H4 (cell line): ENCODE measurements around the gene PPP1R7. TPM values are rescaled to one million over a fixed set of nuclear protein-coding genes. Genes with fewer than 3 reads are reported as not detected.
"Not testable (repeated sequence)": the region's sequence is repeated elsewhere in the genome, so short reads cannot be mapped to it uniquely, and the experiment has no call there.

ENCODE experiments used
- DNase-seq: peaks from one replicate; pipeline ENCODE4 v3.0.0-alpha.2; 2015; ENCODE audit warnings: low spot score
- total RNA-seq: library from RNA; depleted of rRNA; stranded (reverse); fragments of >200 nt; shearing (Covaris generic); gene quantifications from 2 replicates; pipeline ENCODE4 v1.2.3, GENCODE V29; 2014

Gene PPP1R7
- total RNA-seq, 1 experiment from 2014 or later, result 103 TPM

- no peak for DNase-seq
Observed at GRCh38 chr2:241193271-241193670, 43.0 kb downstream of the PPP1R7 start.

GRCh38 chr2:241194811-241195210, 44.5 kb downstream of the PPP1R7 start:
- no peak for DNase-seq

GRCh38 chr2:241195506-241196130, 45.4 kb downstream of the PPP1R7 start:
- DNase-seq, result no peak

GRCh38 chr2:241197246-241197645, 47.0 kb downstream of the PPP1R7 start:
- DNase-seq, result not testable (repeated sequence)

GRCh38 chr2:241197947-241198346, 47.7 kb downstream of the PPP1R7 start:
- DNase-seq, result no peak

GRCh38 chr2:241198381-241199279, 48.4 kb downstream of the PPP1R7 start:
- DNase-seq, result no peak

GRCh38 chr2:241199286-241199685, 49.0 kb downstream of the PPP1R7 start:
- DNase-seq, result no peak

- no peak for DNase-seq
Observed at GRCh38 chr2:241199897-241200821, 49.9 kb downstream of the PPP1R7 start.

GRCh38 chr2:241200822-241201395, 50.6 kb downstream of the PPP1R7 start:
- no peak for DNase-seq

- no peak for DNase-seq
Observed at GRCh38 chr2:241201445-241202267, 51.4 kb downstream of the PPP1R7 start.

GRCh38 chr2:241202268-241202585, 52.0 kb downstream of the PPP1R7 start:
- DNase-seq, result no peak

GRCh38 chr2:241202681-241203080, 52.4 kb downstream of the PPP1R7 start:
- DNase-seq, result no peak

GRCh38 chr2:241203218-241204009, 53.1 kb downstream of the PPP1R7 start:
- no peak for DNase-seq

GRCh38 chr2:241204010-241204384, 53.7 kb downstream of the PPP1R7 start:
- DNase-seq, result no peak

GRCh38 chr2:241204490-241204889, 54.2 kb downstream of the PPP1R7 start:
- no peak for DNase-seq

GRCh38 chr2:241205086-241205485, 54.8 kb downstream of the PPP1R7 start:
- DNase-seq, result no peak

GRCh38 chr2:241207151-241207550, 56.9 kb downstream of the PPP1R7 start:
- no peak for DNase-seq

- no peak for DNase-seq
Observed at GRCh38 chr2:241207641-241208040, 57.4 kb downstream of the PPP1R7 start.

GRCh38 chr2:241208058-241208457, 57.8 kb downstream of the PPP1R7 start:
- DNase-seq, result no peak

- no peak for DNase-seq
Observed at GRCh38 chr2:241209271-241209670, 59.0 kb downstream of the PPP1R7 start.
